ENCODE results near the gene SLC35D2.

DNA sequence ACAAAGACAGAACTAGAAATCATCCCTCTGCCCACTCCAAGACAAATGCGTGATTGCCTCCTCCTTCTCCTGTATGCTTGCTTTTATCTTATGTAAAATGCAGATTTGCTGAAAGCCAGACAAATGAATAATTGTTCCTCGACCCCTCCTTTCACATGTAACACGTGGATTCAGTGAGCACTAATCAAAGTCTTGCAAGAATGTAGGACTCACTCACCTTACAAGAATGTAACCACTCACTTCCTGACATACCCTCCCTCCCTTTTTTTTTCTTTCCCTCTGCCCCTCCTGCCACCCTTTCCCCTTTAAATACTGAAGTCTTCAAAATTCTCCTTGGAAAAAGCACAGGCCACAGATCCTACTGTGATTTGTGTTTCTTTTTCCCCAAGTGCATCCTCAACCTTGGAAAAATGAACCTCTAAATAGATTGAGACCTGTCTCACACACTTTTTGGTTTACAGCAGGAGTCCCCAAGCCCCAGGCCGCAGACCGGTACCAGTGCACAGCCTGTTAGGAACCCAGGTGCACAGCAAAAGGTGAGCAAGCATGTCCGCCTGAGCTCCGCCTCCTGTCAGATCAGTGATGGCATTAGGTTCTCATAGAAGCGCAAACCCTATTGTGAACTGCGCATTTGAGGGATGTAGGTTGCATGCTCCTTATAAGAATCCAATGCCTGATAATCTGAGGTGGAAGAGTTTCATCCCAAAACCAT lies 52.1 kb downstream of the SLC35D2 start:
- no peak for TF ChIP-seq EZH2 (IDR thresholded peaks at IDR 0.05; ENCODE audit: borderline replicate concordance, insufficient read depth, low read length, poor library complexity, severe bottlenecking)
- no peak for TF ChIP-seq SMC3 (conservative IDR thresholded peaks at IDR 0.05; ENCODE audit: poor library complexity)
- TF ChIP-seq, protein P1, sequence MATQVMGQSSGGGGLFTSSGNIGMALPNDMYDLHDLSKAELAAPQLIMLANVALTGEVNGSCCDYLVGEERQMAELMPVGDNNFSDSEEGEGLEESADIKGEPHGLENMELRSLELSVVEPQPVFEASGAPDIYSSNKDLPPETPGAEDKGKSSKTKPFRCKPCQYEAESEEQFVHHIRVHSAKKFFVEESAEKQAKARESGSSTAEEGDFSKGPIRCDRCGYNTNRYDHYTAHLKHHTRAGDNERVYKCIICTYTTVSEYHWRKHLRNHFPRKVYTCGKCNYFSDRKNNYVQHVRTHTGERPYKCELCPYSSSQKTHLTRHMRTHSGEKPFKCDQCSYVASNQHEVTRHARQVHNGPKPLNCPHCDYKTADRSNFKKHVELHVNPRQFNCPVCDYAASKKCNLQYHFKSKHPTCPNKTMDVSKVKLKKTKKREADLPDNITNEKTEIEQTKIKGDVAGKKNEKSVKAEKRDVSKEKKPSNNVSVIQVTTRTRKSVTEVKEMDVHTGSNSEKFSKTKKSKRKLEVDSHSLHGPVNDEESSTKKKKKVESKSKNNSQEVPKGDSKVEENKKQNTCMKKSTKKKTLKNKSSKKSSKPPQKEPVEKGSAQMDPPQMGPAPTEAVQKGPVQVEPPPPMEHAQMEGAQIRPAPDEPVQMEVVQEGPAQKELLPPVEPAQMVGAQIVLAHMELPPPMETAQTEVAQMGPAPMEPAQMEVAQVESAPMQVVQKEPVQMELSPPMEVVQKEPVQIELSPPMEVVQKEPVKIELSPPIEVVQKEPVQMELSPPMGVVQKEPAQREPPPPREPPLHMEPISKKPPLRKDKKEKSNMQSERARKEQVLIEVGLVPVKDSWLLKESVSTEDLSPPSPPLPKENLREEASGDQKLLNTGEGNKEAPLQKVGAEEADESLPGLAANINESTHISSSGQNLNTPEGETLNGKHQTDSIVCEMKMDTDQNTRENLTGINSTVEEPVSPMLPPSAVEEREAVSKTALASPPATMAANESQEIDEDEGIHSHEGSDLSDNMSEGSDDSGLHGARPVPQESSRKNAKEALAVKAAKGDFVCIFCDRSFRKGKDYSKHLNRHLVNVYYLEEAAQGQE (IDR thresholded peaks at IDR 0.05; ENCODE audit: borderline replicate concordance): no peak
- TF ChIP-seq, protein P2, sequence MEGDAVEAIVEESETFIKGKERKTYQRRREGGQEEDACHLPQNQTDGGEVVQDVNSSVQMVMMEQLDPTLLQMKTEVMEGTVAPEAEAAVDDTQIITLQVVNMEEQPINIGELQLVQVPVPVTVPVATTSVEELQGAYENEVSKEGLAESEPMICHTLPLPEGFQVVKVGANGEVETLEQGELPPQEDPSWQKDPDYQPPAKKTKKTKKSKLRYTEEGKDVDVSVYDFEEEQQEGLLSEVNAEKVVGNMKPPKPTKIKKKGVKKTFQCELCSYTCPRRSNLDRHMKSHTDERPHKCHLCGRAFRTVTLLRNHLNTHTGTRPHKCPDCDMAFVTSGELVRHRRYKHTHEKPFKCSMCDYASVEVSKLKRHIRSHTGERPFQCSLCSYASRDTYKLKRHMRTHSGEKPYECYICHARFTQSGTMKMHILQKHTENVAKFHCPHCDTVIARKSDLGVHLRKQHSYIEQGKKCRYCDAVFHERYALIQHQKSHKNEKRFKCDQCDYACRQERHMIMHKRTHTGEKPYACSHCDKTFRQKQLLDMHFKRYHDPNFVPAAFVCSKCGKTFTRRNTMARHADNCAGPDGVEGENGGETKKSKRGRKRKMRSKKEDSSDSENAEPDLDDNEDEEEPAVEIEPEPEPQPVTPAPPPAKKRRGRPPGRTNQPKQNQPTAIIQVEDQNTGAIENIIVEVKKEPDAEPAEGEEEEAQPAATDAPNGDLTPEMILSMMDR (IDR thresholded peaks at IDR 0.05; ENCODE audit: poor library complexity, severe bottlenecking): no peak
- TF ChIP-seq POLR2AphosphoS5 (IDR thresholded peaks at IDR 0.05): no peak
